ENCODE results near the gene SPATA6L. TPM values are rescaled to one million over a fixed set of nuclear protein-coding genes. Genes with fewer than 3 reads are reported as not detected.
A peak's percentile ranks its signal among the peaks of the same experiment; 100 is the strongest.

Gene SPATA6L
- total and polyA plus RNA-seq, 10 of the 15 experiments (the other 5 are each of a cell fraction or from before 2014, with no cell fraction given), result 0.37 to 1.6 (median 0.91) TPM

DNA sequence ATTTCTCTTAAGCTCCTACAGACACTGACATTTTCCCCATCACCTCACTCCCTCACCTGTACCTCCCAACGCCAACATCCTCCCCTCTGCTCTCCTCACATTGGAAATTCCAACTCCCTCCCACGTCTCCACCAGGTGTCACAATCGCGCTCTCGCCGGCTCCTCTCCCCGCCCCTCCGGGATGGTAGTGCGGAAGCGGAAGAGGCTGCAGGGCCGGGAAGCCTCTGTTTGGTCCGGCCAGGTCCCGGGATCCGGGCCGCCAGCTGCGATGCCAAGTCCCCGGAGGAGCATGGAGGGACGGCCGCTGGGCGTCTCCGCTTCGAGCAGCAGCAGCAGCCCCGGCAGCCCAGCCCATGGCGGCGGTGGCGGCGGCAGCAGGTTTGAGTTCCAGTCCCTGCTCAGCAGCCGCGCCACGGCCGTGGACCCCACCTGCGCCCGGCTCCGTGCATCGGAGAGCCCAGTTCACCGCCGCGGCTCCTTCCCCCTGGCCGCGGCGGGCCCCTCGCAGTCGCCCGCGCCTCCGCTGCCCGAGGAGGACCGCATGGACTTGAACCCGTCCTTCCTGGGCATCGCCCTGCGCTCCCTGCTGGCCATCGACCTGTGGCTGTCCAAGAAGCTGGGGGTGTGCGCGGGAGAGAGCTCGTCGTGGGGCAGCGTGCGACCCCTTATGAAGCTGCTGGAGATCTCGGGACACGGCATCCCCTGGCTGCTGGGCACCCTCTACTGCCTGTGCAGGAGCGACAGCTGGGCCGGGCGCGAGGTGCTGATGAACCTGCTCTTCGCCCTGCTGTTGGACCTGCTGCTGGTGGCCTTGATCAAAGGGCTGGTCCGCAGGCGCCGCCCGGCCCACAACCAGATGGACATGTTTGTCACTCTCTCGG lies 3.9 kb downstream of the SPATA6L start, which contains the start of gene PLPP6 (continued):
- TF ChIP-seq, protein P1, sequence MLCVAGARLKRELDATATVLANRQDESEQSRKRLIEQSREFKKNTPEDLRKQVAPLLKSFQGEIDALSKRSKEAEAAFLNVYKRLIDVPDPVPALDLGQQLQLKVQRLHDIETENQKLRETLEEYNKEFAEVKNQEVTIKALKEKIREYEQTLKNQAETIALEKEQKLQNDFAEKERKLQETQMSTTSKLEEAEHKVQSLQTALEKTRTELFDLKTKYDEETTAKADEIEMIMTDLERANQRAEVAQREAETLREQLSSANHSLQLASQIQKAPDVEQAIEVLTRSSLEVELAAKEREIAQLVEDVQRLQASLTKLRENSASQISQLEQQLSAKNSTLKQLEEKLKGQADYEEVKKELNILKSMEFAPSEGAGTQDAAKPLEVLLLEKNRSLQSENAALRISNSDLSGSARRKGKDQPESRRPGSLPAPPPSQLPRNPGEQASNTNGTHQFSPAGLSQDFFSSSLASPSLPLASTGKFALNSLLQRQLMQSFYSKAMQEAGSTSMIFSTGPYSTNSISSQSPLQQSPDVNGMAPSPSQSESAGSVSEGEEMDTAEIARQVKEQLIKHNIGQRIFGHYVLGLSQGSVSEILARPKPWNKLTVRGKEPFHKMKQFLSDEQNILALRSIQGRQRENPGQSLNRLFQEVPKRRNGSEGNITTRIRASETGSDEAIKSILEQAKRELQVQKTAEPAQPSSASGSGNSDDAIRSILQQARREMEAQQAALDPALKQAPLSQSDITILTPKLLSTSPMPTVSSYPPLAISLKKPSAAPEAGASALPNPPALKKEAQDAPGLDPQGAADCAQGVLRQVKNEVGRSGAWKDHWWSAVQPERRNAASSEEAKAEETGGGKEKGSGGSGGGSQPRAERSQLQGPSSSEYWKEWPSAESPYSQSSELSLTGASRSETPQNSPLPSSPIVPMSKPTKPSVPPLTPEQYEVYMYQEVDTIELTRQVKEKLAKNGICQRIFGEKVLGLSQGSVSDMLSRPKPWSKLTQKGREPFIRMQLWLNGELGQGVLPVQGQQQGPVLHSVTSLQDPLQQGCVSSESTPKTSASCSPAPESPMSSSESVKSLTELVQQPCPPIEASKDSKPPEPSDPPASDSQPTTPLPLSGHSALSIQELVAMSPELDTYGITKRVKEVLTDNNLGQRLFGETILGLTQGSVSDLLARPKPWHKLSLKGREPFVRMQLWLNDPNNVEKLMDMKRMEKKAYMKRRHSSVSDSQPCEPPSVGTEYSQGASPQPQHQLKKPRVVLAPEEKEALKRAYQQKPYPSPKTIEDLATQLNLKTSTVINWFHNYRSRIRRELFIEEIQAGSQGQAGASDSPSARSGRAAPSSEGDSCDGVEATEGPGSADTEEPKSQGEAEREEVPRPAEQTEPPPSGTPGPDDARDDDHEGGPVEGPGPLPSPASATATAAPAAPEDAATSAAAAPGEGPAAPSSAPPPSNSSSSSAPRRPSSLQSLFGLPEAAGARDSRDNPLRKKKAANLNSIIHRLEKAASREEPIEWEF (IDR thresholded peaks at IDR 0.05; ENCODE audit: insufficient replicate concordance, low read depth, low read length), result no peak
- TF ChIP-seq NFIC (IDR thresholded peaks at IDR 0.05; ENCODE audit: low read depth, low read length) (no peak), NR2C1 (IDR thresholded peaks at IDR 0.05) (no peak), SREBF1 (IDR thresholded peaks at IDR 0.05; ENCODE audit: low read length) (no peak), CHD4 (IDR thresholded peaks at IDR 0.05) (no peak), PAX8 (IDR thresholded peaks at IDR 0.05) (no peak), BRCA1 (IDR thresholded peaks at IDR 0.05; ENCODE audit: low read depth, low read length) (no peak), IRF4 (IDR thresholded peaks at IDR 0.05; ENCODE audit: low read depth, low read length) (0 out of 2 replicates have a peak, but pooled peaks have one; percentile 17), SP1 (IDR thresholded peaks at IDR 0.05; ENCODE audit: low read depth, low read length) (no peak), RFX5 (IDR thresholded peaks at IDR 0.05; ENCODE audit: low read depth, low read length) (no peak), HCFC1 (IDR thresholded peaks at IDR 0.05; ENCODE audit: low read length) (peak; percentile 27; the same call in 1 of the 2 replicates), BACH1 (IDR thresholded peaks at IDR 0.05; ENCODE audit: borderline replicate concordance) (peak; percentile 63), EED (IDR thresholded peaks at IDR 0.05; ENCODE audit: low read depth) (peak; percentile 86)
- TF ChIP-seq, protein P2, sequence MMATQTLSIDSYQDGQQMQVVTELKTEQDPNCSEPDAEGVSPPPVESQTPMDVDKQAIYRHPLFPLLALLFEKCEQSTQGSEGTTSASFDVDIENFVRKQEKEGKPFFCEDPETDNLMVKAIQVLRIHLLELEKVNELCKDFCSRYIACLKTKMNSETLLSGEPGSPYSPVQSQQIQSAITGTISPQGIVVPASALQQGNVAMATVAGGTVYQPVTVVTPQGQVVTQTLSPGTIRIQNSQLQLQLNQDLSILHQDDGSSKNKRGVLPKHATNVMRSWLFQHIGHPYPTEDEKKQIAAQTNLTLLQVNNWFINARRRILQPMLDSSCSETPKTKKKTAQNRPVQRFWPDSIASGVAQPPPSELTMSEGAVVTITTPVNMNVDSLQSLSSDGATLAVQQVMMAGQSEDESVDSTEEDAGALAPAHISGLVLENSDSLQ (IDR thresholded peaks at IDR 0.05), result no peak
- TF ChIP-seq, protein P3, sequence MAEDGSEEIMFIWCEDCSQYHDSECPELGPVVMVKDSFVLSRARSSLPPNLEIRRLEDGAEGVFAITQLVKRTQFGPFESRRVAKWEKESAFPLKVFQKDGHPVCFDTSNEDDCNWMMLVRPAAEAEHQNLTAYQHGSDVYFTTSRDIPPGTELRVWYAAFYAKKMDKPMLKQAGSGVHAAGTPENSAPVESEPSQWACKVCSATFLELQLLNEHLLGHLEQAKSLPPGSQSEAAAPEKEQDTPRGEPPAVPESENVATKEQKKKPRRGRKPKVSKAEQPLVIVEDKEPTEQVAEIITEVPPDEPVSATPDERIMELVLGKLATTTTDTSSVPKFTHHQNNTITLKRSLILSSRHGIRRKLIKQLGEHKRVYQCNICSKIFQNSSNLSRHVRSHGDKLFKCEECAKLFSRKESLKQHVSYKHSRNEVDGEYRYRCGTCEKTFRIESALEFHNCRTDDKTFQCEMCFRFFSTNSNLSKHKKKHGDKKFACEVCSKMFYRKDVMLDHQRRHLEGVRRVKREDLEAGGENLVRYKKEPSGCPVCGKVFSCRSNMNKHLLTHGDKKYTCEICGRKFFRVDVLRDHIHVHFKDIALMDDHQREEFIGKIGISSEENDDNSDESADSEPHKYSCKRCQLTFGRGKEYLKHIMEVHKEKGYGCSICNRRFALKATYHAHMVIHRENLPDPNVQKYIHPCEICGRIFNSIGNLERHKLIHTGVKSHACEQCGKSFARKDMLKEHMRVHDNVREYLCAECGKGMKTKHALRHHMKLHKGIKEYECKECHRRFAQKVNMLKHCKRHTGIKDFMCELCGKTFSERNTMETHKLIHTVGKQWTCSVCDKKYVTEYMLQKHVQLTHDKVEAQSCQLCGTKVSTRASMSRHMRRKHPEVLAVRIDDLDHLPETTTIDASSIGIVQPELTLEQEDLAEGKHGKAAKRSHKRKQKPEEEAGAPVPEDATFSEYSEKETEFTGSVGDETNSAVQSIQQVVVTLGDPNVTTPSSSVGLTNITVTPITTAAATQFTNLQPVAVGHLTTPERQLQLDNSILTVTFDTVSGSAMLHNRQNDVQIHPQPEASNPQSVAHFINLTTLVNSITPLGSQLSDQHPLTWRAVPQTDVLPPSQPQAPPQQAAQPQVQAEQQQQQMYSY (CRISPR knock-in tag; IDR thresholded peaks at IDR 0.05), result no peak
- TF ChIP-seq, protein P4, sequence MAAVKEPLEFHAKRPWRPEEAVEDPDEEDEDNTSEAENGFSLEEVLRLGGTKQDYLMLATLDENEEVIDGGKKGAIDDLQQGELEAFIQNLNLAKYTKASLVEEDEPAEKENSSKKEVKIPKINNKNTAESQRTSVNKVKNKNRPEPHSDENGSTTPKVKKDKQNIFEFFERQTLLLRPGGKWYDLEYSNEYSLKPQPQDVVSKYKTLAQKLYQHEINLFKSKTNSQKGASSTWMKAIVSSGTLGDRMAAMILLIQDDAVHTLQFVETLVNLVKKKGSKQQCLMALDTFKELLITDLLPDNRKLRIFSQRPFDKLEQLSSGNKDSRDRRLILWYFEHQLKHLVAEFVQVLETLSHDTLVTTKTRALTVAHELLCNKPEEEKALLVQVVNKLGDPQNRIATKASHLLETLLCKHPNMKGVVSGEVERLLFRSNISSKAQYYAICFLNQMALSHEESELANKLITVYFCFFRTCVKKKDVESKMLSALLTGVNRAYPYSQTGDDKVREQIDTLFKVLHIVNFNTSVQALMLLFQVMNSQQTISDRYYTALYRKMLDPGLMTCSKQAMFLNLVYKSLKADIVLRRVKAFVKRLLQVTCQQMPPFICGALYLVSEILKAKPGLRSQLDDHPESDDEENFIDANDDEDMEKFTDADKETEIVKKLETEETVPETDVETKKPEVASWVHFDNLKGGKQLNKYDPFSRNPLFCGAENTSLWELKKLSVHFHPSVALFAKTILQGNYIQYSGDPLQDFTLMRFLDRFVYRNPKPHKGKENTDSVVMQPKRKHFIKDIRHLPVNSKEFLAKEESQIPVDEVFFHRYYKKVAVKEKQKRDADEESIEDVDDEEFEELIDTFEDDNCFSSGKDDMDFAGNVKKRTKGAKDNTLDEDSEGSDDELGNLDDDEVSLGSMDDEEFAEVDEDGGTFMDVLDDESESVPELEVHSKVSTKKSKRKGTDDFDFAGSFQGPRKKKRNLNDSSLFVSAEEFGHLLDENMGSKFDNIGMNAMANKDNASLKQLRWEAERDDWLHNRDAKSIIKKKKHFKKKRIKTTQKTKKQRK (IDR thresholded peaks at IDR 0.05; ENCODE audit: low read depth, low read length), result no peak

Measured in GM12878 (cell line).